Measurements from ENCODE around the gene CLCA2. TPM values are rescaled to one million over a fixed set of nuclear protein-coding genes. Genes with fewer than 3 reads are reported as not detected.

Gene CLCA2
- total RNA-seq, 1 experiment from 2014 or later, result not detected

- no peak overlapping the region for H3K4ac ChIP-seq (ENCODE audit: low read depth, low read length)
- Mint-ChIP-seq H3K9me3 (no peaks in the 10 kb centered on the region), H3K4me3 (no peak overlapping the region), H3K27me3 (ENCODE audit: low read depth) (no peaks in the 10 kb centered on the region), H3K36me3 (ENCODE audit: insufficient read depth in 1 of 3, low read depth in 3 of 3) (no peaks in the 10 kb centered on the region), H3K27ac (no peak overlapping the region), H3K4me1 (peaks cover 8% of the 10 kb centered on the region in 2 experiments)
- no peak overlapping the region for H2BK5ac ChIP-seq (ENCODE audit: insufficient read length, low read length)
- no peak overlapping the region for H3K4me2 ChIP-seq (ENCODE audit: insufficient read depth, insufficient read length, low read length)
- H3K23me2 ChIP-seq (ENCODE audit: insufficient read length, low read depth, low read length, poor library complexity, severe bottlenecking), result no peaks in the 10 kb centered on the region
- H2BK12ac ChIP-seq (ENCODE audit: insufficient read length, low read depth, low read length), result no peak overlapping the region
- H4K91ac ChIP-seq (ENCODE audit: insufficient read length, low read depth, low read length), result no peak overlapping the region
- peaks cover 4% of the 10 kb centered on the region for H4K20me1 ChIP-seq (ENCODE audit: control insufficient read depth, insufficient read depth, insufficient read length)
- H2BK20ac ChIP-seq (ENCODE audit: low read depth, low read length, poor library complexity, severe bottlenecking), result no peak overlapping the region
- H3K9me3 ChIP-seq (ENCODE audit: control insufficient read depth, low read depth, low read length), result no peaks in the 10 kb centered on the region
- no peak overlapping the region for H3K18ac ChIP-seq (ENCODE audit: insufficient read length, low read depth, low read length)
- no peak overlapping the region for H3K23ac ChIP-seq (ENCODE audit: insufficient read length, low read depth, low read length)
- WGBS (ENCODE audit: extremely low coverage, insufficient read length, low lambda C conversion rate), result no CpG with 5 or more reads among the region's 4 CpGs
- no peak overlapping the region for H3K56ac ChIP-seq (ENCODE audit: insufficient read length, low read depth, low read length)
- H3K14ac ChIP-seq (ENCODE audit: insufficient read depth, low read length), result no peak overlapping the region
- no peak overlapping the region for H2AFZ ChIP-seq (ENCODE audit: low read length)
- H3K9ac ChIP-seq (ENCODE audit: extremely low read depth, insufficient read length, low read length), result no peak overlapping the region
- H4K5ac ChIP-seq (ENCODE audit: insufficient read length, low read depth, low read length), result no peak overlapping the region
- no peak overlapping the region for H4K8ac ChIP-seq (replicated peaks; ENCODE audit: insufficient read length, low read depth, low read length)
- no peak overlapping the region for H2AK5ac ChIP-seq (ENCODE audit: insufficient read length, low read length)
- no peaks in the 10 kb centered on the region for H3K79me2 ChIP-seq (ENCODE audit: insufficient read depth, low read length)
- TF ChIP-seq CTCF (conservative IDR thresholded peaks at IDR 0.05), result no peak
- H3T11ph ChIP-seq (ENCODE audit: low read length), result no peak overlapping the region
- DNase-seq, result no peak
- H3K27me3 ChIP-seq (ENCODE audit: insufficient read depth, low read length), result no peaks in the 10 kb centered on the region
- no peak overlapping the region for H2BK15ac ChIP-seq (ENCODE audit: low read depth, low read length)
- H2BK120ac ChIP-seq (ENCODE audit: low read depth, low read length, poor library complexity, severe bottlenecking), result no peak overlapping the region
- no peak overlapping the region for H3K27ac ChIP-seq (ENCODE audit: insufficient read length, low read depth, low read length)
- no peaks in the 10 kb centered on the region for H3K79me1 ChIP-seq (ENCODE audit: insufficient read depth, low read depth, low read length, poor library complexity, severe bottlenecking)
- no peaks in the 10 kb centered on the region for H3K4me1 ChIP-seq (ENCODE audit: insufficient read depth, low read length)
Measured at GRCh38 chr1:86410879-86411278, 13.1 kb upstream of the CLCA2 start.

Measured in H9 (cell line).